A549 treated with ZK216348 at 1 μM for 4 hours (cell line): Measurements from ENCODE around the gene ARHGAP9. TPM values are rescaled to one million over a fixed set of nuclear protein-coding genes. Genes with fewer than 3 reads are reported as not detected.

Experiments used
- total RNA-seq: library from RNA; stranded (reverse); fragments of 200-300 nt; extraction: Qiagen RNA extraction; gene quantifications from 5 replicates; pipeline ENCODE4 v1.2.3, GENCODE V29; 2022; ENCODE audit warnings: low read depth

ARHGAP9 gene
- 0.53 to 1.2 TPM (median 0.91 TPM) in 4 of 5 replicates, not detected in the other for total RNA-seq

DNA sequence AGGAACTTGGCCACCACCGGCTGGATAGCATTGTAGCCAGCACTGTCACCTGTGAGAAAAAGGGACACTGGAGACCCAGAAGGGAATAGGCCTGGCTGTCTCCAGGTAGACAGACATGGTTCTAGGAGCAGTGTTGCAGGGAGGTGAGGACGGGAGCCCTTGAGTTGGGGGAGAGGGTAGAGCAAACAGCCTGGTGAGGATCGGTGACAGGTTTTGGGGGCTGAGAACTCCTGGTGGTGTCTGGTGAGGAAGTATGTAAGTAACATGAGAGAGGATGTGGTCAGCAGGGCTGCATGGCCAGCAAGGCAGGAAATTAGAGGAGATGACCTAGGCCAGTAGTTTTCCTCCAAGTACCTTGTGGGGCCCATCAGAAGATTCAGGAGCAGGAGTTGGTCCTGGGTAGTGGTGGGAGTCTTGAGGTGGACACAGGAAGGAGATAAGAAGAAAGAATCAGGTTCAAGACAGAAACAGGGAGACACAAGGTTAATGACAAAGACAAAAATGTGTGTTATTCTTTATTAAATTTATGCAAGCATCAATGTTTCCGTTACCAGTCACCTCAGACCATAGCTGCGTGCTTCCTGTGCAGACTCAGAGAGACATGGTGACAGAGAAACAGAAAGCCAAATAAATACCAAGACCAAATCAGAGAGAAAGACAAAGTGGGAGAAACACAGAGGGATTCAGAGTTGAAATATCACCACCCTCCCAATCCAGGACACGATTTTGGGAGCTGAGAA is at the start of gene ARHGAP9:
TSS of gene ARHGAP9 (minus strand) at position 491 of the 740 bp plus-strand sequence. CDS start at position 31, 460 bp downstream.

DNA sequence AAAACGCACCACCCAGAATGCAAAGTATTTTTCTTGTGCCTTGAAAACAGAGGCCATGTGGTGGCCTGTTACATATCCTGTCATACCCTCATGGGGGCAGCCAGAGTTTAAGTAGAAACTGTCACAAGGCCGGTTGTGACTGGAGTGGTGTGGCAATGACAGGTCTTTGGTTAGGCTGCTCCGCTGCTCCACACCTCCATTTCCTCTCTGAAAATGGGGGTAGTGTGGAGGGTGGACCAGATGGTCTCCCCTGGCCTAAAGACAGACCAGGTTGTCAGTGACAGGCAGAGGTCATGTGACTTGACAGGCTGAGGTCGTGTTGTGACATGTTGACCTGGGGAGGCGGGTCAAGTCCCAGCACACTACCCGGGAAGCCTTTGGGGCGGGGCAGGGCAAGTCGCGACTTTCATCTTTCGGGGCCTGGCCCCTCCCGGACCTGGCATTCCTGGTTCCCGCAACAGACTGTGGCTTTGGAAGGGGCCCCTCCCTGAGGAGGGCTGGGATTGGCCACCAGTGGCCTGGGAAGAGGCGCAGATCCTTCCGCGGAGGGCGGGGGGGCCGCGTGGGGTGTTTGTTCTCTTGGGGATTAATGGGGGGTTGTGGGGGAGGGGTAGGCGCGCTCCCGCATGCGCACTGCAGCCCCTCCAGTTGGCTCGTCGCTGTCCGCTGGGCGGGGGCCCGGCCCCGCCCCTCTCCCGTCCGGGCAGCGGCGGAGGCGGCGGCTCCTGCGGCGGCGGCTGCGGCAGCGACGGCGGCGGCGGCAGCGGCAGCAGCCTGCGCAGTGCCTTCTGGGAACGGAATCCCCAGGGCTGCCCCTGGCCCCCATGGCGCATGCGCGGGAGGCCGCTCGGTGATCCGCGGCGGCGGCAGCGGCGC is 42.6 kb upstream of the ARHGAP9 start, which contains the start of gene MBD6:
TSS of gene MBD6 (plus strand) at position 814 of the 876 bp plus-strand sequence. CDS start 1,480 bp downstream, outside the sequence.

DNA sequence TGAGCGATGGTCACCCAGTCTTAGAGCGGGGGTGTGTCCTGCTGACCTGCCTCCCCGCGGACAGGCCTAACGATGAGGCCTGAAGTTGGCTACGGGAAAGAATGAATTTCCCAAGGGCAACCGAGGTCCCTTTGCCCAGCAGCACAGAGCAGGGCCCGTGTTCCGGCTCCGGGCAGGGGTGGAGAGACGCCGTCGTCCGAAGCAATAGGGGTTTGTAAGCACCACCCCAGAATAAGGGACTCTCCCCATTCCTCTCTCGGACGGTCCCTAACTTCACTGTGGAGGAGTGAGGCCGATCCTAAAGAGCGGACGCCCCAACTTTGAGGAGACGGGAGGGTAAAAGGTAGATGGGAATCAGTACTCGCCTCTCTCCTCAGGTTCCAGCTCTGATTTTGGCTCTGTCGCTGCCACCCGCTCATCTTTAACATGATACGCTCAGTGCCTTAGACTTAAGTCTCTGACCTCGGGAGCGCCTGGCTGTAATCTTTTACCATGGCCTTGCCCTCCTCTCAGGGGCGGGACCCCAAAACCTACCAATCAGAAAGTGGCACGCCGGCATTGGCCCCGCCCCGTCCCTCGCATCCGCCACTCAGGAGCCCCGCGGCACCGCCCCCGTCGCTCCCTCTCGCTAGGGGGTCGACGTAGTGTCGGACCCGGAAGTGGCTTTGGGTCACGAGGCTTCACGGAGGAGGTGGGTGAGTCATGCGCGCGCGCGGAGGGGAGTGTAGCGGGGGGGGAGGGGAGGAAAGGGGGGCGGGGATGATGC is 40.6 kb upstream of the ARHGAP9 start, which contains the start of gene DDIT3:
TSS of gene DDIT3 (minus strand) at position 462 of the 766 bp plus-strand sequence. CDS start 3,108 bp downstream, outside the sequence.

DNA sequence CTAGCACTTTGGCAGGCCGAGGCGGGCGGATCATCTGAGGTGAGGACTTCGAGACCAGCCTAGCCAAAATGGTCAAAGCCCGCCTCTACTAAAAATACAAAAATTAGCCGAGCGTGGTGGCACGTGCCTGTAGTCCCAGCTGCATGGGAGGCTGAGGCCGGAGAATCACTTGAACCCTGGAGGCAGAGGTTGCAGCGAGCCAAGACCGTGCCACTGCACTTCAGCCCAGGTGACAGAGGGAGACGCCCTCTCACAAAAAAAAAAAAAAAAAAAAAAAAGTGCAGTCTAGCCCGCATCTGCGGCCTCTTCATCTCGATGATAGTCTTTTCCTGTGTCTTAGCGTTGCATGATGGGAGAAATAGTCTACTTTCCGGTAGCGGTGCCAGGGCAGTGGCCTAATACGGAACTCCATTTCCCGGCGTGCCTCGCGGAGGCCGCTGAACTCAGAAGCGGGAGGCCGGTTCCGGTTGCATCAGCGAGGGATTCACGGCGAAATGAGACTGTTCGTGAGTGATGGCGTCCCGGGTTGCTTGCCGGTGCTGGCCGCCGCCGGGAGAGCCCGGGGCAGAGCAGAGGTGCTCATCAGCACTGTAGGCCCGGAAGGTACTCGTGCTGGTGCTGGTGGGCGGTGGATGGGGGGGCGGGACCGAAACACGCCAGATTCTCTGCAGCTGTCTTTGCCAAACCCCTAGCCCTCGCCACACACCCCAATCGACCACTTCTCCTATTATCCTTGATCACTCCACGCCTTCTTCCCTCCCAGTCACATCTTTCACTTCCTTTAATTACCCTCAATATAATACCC is 8.1 kb upstream of the ARHGAP9 start, which contains the start of gene MARS1:
TSS of gene MARS1 (plus strand) at position 472 of the 805 bp plus-strand sequence. CDS start at position 495, 23 bp downstream.

DNA sequence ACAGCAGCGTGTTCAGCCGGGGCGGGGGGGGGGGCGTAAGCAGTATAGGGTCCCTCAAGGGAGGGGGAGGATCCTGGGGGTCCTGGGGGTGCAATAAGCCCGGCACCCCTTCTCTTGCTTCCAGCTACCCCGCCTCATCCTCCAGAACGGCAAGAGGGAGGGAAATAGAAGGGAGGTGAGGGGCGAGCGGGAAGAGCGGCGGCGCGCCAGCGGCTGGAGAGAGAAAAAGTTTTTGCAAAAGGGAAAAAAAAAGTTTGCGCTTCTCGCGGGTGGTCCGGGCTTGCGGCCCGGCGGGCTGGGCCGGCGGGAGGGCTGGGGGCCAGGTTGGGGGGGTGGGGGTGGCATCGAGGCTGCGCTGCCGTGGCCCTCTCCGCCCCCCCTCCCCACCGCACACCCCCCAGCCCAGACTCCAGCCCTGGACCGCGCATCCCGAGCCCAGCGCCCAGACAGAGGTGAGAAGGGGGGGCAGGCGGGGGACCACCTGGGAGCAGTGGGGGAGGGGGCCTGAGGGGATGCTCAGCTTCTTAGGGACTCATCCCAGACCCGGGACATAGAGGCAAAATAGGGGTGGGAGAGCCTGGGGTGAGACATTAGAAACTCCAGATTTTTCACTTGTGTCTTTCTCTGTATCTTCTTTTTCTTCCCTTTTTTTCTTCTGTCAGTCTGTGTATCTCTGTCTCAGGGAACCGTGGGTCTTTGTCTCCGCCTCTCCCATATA is 19.8 kb downstream of the ARHGAP9 start, which contains the start of gene GLI1:
TSS of gene GLI1 (plus strand) at position 36 of the 718 bp plus-strand sequence. CDS start 3,907 bp downstream, outside the sequence.

DNA sequence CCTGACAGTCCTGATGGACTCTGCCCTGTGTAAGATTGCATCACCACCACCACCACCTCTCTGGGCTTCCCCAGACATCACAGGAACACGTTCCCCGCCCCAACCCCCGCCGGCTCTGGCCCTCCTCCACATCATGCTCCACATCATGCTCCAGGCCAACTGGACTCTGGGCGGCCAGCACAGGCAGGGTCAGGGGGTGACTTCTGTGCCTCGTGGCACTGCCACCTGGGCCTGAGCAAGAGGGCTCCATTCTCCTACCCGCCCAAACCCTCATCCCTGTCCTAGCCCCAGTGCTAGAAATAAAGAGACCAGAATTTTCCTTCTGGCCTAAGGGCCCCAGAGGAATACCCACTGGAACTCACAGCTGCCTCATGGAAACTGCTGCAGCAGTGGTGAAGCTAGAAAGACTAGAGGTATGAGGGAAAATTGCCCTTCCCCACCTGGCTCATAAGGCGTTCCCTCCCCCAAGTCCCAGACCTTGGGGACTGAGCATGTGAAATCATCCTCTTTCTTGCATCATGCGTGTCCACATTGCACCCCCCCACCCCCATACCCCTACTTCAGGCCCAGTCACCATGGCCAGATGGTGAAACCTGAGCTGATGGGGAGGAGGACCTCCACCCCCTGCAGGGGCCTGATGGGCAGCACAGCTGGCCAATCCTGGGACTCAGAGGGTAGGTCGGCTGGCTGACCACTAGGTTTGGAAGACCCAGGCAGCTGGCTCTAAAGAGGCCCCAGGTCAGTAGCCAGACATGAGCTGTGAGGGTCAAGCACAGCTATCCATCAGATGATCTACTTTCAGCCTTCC is 24.9 kb downstream of the ARHGAP9 start, which contains the start of gene INHBE:
TSS of gene INHBE (plus strand) at position 742 of the 808 bp plus-strand sequence. CDS start 230 bp downstream, outside the sequence.

DNA sequence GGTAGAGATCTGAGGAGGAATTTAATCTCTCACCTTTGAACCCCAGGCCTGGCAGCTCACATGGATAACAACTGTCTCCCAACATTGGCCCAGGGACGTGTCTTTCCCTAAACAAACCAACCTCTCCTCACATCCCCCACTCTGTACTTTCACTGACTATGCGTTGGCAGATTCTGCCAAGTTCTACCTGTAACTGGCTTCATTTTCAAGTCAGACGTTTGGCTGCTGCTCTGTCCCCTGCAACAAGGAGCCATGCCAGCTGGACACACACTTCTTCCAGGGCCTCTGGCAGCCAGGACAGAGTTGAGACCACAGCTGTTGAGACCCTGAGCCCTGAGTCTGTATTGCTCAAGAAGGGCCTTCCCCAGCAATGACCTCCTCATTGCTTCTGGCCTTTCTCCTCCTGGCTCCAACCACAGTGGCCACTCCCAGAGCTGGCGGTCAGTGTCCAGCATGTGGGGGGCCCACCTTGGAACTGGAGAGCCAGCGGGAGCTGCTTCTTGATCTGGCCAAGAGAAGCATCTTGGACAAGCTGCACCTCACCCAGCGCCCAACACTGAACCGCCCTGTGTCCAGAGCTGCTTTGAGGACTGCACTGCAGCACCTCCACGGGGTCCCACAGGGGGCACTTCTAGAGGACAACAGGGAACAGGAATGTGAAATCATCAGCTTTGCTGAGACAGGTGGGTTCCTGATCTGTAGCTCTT is 45.0 kb downstream of the ARHGAP9 start, which contains the start of gene INHBC:
TSS of gene INHBC (plus strand) at position 268 of the 707 bp plus-strand sequence. CDS start at position 371, 103 bp downstream.

DNA sequence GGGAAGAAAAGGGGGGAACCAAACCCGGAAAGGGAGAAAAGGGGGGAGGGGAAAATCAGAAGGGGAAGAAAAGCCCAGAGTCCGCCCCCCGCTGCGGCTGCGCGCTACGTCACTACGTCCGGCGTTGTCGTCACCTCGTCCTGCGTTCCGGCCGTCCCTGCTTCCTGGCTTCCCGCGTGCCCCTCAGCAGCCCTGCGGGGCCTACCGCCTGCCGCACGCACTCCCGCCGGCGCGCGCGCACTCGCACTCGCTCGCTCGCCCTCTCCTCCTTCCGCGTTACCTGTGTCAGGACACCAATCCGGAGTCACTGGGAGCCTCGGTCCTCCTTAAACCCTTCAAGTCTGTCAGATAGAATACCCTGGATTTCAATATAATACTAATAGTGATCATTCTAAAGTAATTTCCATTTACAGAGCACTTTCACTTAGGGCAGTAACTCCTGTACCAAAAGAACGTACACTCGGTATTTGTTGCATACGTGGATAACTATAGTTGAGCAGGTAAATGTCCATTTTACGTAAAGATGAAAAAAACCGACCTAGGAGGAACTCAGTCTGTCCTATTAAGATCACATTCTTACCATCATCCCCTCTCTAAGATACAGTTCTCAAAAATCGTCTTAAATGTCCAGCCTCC is 48.6 kb downstream of the ARHGAP9 start, which contains the start of gene R3HDM2:
TSS of gene R3HDM2 (minus strand) at position 113 of the 636 bp plus-strand sequence. CDS start 120,615 bp downstream, outside the sequence.

Other genes starting within 250 kb of the ARHGAP9 start
- gene STAC3, start 228.7 kb downstream of the ARHGAP9 start, total RNA-seq: 0.17 to 0.68 TPM (median 0.36 TPM) in 5 replicates
- gene R3HDM2, start 48.8 kb downstream of the ARHGAP9 start, total RNA-seq: 8.3 to 11.7 TPM (median 9.0 TPM) in 5 replicates
- 0.07 TPM in 1 of 5 replicates, not detected in the others for gene INHBC, start 45.1 kb downstream of the ARHGAP9 start, total RNA-seq
- gene INHBE, start 24.6 kb downstream of the ARHGAP9 start, total RNA-seq: 0.07 to 0.11 TPM in 2 of 5 replicates, not detected in the others
- gene GLI1, start 20.1 kb downstream of the ARHGAP9 start, total RNA-seq: 3.9 to 8.8 TPM (median 7.3 TPM) in 5 replicates
- 126 to 186 TPM (median 138 TPM) in 5 replicates for gene MARS1, start 8.2 kb upstream of the ARHGAP9 start, total RNA-seq
- 28.7 to 36.1 TPM (median 31.0 TPM) in 5 replicates for gene DDIT3, start 40.6 kb upstream of the ARHGAP9 start, total RNA-seq
- gene MBD6, start 43.0 kb upstream of the ARHGAP9 start, total RNA-seq: 15.4 to 28.9 TPM (median 27.5 TPM) in 5 replicates
- 120 to 142 TPM (median 127 TPM) in 5 replicates for gene DCTN2, start 67.3 kb upstream of the ARHGAP9 start, total RNA-seq
- 0.18 to 0.26 TPM (median 0.21 TPM) in 5 replicates for gene KIF5A, start 70.2 kb upstream of the ARHGAP9 start, total RNA-seq
- gene PIP4K2C, start 111.3 kb upstream of the ARHGAP9 start, total RNA-seq: 39.2 to 49.2 TPM (median 42.4 TPM) in 5 replicates
- gene DTX3, start 125.0 kb upstream of the ARHGAP9 start, total RNA-seq: 13.4 to 21.3 TPM (median 18.7 TPM) in 5 replicates
- 4.1 to 7.7 TPM (median 6.0 TPM) in 5 replicates for gene ARHGEF25, start 131.6 kb upstream of the ARHGAP9 start, total RNA-seq
- 27.2 to 51.6 TPM (median 49.2 TPM) in 5 replicates for gene B4GALNT1, start 153.3 kb upstream of the ARHGAP9 start, total RNA-seq
- gene OS9, start 214.3 kb upstream of the ARHGAP9 start, total RNA-seq: 109 to 127 TPM (median 117 TPM) in 5 replicates